Measurements from ENCODE around the gene ME1.

DNA sequence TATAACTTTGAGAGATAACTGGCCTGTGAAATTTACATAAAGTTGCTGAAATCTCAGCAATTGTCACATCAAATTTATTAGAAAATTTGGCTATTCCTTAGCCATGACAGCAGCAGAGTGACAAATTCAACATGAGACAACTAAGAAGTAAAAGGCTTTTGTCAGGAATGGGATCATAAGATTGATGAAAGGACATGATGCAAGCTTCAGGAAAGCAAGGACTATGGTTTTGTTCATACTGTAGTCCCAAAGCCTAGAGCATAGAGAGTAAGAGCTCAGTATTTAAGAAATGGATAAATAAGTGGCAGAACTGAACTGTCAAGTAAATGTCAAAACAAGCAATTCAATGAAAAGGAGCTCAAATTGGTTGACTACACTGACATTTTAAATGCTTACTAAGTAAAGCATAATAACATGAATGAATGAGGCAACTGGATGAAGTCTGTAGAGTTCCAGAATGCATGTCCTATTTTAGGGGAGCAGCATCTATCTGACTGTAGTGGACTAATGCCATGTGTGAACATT, 250.4 kb downstream of the ME1 start:
- TF ChIP-seq, protein P1, sequence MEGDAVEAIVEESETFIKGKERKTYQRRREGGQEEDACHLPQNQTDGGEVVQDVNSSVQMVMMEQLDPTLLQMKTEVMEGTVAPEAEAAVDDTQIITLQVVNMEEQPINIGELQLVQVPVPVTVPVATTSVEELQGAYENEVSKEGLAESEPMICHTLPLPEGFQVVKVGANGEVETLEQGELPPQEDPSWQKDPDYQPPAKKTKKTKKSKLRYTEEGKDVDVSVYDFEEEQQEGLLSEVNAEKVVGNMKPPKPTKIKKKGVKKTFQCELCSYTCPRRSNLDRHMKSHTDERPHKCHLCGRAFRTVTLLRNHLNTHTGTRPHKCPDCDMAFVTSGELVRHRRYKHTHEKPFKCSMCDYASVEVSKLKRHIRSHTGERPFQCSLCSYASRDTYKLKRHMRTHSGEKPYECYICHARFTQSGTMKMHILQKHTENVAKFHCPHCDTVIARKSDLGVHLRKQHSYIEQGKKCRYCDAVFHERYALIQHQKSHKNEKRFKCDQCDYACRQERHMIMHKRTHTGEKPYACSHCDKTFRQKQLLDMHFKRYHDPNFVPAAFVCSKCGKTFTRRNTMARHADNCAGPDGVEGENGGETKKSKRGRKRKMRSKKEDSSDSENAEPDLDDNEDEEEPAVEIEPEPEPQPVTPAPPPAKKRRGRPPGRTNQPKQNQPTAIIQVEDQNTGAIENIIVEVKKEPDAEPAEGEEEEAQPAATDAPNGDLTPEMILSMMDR (IDR thresholded peaks at IDR 0.05): no peak
- no peak for TF ChIP-seq EP300 (IDR thresholded peaks at IDR 0.05)

Data from stomach (tissue), 4 donors.